HG03558 (cell line): ENCODE data around the gene RTN3.
"Not testable (repeated sequence)": the region's sequence is repeated elsewhere in the genome, so short reads cannot be mapped to it uniquely, and the experiment has no call there.

Experiments used
- ATAC-seq: cut with Tn5 transposase; IDR thresholded peaks from one replicate; pipeline ENCODE4 v1.9.1; 2021; ENCODE audit warnings: moderate number of reproducible peaks; ENCODE audit not compliant: unreplicated experiment; ENCODE audit errors: extremely low read depth

Gene RTN3

DNA sequence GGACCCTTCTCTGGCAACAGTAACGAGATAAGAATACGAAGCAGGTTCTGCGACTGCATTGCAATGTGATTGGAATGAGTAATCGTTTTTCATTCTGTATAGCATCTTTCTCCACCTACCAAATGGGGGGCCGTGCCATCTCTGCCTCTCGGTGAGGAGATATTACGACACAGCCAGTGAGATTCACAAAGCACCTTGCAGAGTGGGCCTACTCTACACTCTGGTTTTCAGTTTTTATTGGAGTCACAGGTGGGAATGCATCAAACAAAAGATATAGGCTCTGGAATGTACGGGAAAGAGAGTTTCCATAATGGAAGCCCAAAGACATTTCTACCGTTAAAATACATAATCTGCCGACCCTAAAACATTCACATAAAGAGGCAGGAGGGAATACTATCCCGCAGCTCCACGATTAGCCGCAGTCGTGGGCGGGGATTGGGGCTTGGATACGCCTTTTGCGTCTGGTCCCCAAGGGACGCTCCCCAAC, 423 bp upstream of the RTN3 start:
- no peak for ATAC-seq

DNA sequence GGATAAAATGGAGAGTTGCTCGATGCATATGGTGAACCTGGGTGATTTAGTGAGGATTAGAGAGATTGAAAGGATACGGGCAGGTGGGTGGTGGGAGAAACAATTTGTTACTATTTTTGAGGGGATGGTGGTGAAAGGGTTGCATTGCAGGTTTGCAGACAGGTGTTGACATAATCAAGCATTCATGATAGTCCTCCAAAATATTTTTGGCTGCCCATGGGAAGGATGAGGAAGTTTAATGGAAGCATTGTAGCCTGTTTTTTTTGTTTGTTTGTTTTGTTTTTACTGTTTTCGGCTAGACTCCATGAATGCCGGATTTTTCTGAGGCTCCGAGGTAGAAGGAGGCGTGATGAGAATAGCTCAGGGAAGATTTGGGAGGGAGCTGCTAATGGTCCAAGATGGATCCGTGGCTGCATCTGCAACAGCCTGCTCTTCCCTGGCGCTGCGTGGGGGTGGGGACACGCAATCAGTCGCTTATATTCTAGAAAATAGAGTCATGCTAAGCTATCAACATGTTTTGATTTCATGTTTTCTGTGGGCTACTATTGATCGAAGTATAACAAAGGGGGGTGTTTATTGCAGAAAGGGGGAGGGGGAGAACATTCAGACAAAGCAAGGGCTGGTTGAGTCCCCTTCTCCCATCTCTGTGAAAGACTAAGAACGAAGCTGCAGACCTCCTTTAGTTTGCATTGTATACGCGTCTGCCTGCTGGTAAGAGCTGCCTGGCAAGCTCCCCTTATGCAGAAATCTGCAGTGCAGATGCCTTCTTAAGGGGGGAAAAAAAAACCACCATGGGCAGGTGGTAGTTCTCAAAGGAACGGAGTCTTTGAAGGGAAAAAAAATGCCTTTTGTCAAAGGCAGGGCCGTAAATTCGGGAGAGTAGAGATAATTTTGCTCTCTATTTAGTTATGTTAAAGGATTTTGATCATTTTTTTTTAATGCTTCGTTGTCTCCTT, 1.0 kb downstream of the RTN3 start:
- ATAC-seq = no peak

GRCh38 chr11:63683133-63683991, 2.1 kb downstream of the RTN3 start:
- no peak for ATAC-seq

DNA sequence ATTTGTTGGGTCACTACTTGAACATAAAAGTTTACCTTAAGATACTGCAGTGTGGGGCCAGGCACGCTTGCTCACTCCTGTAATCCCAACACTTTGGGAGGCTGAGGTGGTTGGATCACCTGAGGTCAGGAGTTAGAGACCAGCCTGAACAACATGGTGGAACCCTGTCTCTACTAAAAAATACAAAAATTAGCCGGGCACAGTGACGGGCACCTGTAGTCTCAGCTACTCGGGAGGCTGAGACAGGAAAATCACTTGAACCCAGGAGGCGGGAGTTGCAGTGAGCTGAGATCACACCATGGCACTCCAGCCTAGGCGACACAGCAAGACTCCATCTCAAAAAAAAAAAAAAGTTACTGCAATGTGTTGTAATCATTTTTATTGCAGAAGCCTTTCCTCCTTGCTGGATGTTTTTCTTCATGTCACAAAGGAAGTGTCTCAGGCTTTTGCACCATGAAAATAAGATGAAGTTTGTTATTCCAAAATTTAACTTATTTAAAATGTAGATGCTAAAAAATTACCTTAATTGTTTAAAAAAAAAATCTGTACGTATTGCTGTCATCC, 3.9 kb downstream of the RTN3 start:
- ATAC-seq = not testable (repeated sequence)

DNA sequence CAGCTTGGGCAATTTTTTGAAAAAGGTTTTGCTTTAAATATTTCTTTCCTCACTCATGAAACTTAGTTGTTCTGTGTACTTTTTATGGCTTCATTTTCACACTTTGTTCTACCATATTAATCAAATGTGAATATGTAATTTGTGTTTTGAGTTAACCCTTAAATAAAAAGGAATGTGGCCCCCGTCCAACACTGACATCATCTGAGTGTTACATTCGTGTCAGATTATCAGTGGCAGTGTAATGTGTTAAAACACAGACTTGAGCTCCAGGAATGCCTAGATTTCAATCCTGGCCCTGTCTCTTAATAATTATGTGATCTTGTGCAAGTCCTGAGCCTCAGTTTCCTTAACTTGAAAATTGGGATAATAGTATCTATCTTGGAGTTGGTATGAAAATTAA, 5.6 kb downstream of the RTN3 start:
- no peak for ATAC-seq

GRCh38 chr11:63687845-63688244, 6.5 kb downstream of the RTN3 start:
- no peak for ATAC-seq

GRCh38 chr11:63694596-63694995, 13.3 kb downstream of the RTN3 start:
- no peak for ATAC-seq

GRCh38 chr11:63698976-63699733, 17.9 kb downstream of the RTN3 start:
- no peak for ATAC-seq

- ATAC-seq = no peak
Measured at GRCh38 chr11:63699896-63700295, 18.6 kb downstream of the RTN3 start.

DNA sequence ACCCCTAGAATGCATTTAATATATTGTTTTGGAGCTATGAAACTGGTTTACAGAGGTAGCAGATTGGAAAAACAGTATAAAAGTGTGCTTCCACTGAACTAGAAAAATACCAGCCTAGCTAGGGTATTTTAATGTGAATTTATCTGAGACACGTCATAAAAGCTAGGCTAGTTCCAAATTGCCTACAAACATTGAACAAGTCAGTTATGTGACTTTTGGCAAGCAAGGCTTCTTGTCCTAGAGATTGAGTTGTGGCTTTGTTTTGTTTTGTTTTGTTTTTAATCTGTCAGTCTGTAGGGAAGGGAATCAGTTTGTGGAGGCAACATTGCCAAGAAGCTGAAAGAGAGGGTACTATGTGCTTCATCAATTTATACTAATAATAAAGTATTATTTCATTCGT, 24.2 kb downstream of the RTN3 start:
- ATAC-seq = no peak

DNA sequence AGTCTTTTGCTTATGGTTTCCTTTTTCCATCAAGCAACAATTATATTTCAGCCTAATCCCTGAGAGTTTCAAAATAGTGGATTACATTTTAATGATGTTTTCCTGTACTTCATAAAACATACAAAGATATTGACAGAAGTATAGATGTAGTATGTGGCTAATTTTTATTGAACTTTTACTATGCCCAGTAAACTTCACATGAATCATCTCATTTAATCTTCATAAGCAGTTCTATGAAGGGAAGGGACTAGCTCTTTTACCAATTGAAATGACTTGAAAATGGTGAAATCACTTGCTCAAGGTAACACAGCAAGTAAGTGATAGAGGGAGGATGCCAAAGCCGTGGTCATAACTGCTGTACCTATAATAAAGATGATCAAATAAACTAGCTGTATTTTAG, 27.5 kb downstream of the RTN3 start:
- no peak for ATAC-seq

GRCh38 chr11:63709336-63709884, 28.1 kb downstream of the RTN3 start:
- ATAC-seq = no peak

DNA sequence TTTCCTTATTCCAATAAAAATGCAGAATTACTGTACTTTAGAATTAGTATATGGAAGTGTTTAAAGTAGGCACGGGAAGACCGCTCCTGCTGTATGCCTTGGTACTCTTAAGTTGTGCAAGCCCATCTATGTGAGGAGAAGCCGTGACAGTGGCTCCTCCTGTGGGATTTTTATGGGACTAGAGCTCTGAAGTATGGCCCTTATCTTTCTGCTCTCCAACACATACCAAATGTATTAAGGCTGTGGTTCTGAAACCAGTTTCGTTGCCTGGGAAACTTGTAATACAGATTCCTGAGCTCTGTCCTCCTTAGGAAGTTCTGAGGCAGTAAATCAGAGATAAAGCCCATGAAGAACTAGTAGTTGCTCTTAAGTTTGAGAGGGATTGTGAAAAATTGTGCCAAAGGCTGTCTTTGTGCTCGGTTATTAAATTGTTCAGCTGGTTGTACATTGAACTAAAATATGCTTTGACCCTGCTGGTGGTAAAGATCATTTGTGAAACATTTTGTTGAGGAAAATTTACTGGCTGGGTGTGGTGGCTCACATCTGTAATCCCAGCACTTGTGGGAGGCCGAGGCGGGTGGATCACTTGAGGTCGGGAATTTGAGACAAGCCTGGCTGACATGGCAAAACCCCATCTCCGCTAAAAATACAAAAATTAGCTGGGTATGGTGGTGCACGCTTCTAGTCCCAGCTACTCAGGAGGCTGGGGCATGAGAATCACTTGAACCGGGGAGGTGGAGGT, 29.3 kb downstream of the RTN3 start:
- no peak for ATAC-seq

- no peak for ATAC-seq
Measured at GRCh38 chr11:63711838-63712237, 30.5 kb downstream of the RTN3 start.

GRCh38 chr11:63713766-63714165, 32.5 kb downstream of the RTN3 start:
- no peak for ATAC-seq

DNA sequence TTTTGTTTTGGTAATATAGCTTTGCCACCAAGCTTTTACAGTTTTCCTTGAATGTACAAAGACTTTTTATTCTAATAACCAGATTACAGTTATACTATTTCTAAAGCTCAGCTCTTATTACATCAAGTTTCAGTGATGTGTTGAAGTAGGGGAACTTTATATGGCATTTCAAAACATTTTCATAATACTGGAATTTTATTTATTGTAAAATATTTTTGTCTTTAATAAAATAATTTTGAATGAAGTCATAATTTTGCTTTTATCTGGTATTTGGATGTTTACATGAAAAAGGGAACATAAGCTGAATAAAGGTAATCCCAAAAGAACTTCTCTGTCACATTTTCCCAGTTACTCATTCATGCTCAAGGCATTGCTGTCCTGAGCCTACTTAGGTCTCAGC, 34.7 kb downstream of the RTN3 start:
- ATAC-seq = no peak

GRCh38 chr11:63719001-63719400, 37.7 kb downstream of the RTN3 start:
- ATAC-seq = no peak

DNA sequence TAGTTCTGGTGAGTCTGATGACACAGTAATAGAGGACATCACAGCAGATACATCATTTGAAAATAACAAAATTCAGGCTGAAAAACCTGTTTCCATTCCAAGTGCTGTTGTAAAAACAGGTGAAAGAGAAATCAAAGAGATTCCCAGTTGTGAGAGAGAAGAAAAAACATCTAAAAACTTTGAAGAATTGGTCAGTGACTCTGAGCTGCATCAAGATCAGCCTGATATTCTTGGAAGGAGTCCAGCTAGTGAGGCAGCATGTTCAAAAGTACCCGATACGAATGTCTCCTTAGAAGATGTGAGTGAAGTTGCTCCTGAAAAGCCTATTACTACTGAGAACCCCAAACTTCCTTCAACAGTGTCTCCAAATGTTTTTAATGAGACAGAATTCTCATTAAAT, 38.7 kb downstream of the RTN3 start:
- ATAC-seq = no peak

DNA sequence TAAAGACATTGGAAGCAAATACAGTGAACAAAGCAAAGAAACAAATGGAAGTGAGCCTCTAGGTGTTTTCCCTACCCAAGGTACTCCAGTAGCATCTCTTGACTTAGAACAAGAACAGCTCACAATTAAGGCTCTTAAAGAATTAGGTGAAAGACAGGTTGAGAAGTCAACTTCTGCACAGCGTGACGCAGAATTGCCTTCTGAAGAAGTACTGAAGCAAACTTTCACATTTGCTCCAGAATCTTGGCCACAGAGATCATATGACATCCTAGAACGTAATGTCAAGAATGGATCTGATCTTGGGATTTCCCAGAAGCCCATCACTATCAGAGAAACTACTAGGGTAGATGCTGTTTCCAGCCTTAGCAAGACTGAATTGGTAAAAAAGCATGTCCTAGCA, 39.3 kb downstream of the RTN3 start:
- ATAC-seq = no peak
